Thyroid gland (tissue), 4 donors: ENCODE data around the gene ALPK3. TPM values are rescaled to one million over a fixed set of nuclear protein-coding genes. Genes with fewer than 3 reads are reported as not detected.
A peak's percentile ranks its signal among the peaks of the same experiment; 100 is the strongest.

Experiments
- DNase-seq, 2 donors: peaks; one replicate each; pipeline ENCODE4 v3.0.0-alpha.2; 2019
- H3K27ac ChIP-seq, 3 donors: fragments of 200-600 bp; sonication (generic); 1 replicate in 2 of 3; 2 replicates in 1 of 3; pipeline ENCODE4 v1.5.1; 2016 to 2019; ENCODE audit warnings: mild to moderate bottlenecking in 1 of 3, moderate library complexity in 1 of 3
- H3K27me3 ChIP-seq: fragments of 200-600 bp; sonication (generic); one replicate; pipeline ENCODE4 v1.5.1; 2019
- H3K36me3 ChIP-seq, 2 donors: fragments of 200-600 bp; sonication (generic); one replicate each; pipeline ENCODE4 v1.5.1; 2016 to 2019
- H3K4me1 ChIP-seq, 2 donors: fragments of 200-600 bp; sonication (generic); one replicate each; pipeline ENCODE4 v1.5.1; 2017 to 2019
- H3K4me3 ChIP-seq, 3 donors: fragments of 200-600 bp; sonication (generic); replicated peaks in 1 of 3; 1 replicate in 2 of 3; 2 replicates in 1 of 3; pipeline ENCODE4 v1.5.1; 2016; ENCODE audit warnings: mild to moderate bottlenecking in 1 of 3
- H3K9me3 ChIP-seq: fragments of 200-600 bp; sonication (generic); one replicate; pipeline ENCODE4 v1.5.1; 2017
- POLR2A ChIP-seq, 2 donors: fragments of 450-650 bp; IDR thresholded peaks; one replicate each; pipeline ENCODE4 v1.6.1; 2017; ENCODE audit warnings: antibody characterized with exemption in 2 of 2, mild to moderate bottlenecking in 2 of 2, moderate library complexity in 1 of 2
- WGBS, 2 donors: methylation state at CpG; one replicate each; pipeline ENCODE4 v1.1.5; 2017; 5-methylcytosine and 5-hydroxymethylcytosine counted together
- intact Hi-C: fragments of 100-400 bp; cut with DNase I; formaldehyde crosslinking; loops from one replicate; pipeline ENCODE4 v1.15.1; 2023
- total RNA-seq, 4 donors: library from RNA; depleted of rRNA; stranded (reverse); fragments of >200 nt; gene quantifications; one replicate each; pipeline ENCODE4 v1.2.3, GENCODE V29; 2016
- TF ChIP-seq, protein P1 (sequence below), 6 experiments: fragments of 200-600 bp in 3 of 6; fragments of 450-650 bp in 3 of 6; sonication (generic) in 3 of 6; IDR thresholded peaks; one replicate each; pipeline ENCODE4 v1.5.1; 2016 to 2019; ENCODE audit warnings: antibody characterized with exemption in 6 of 6, mild to moderate bottlenecking in 2 of 6, inconsistent platforms in 1 of 6, moderate library complexity in 1 of 6

ALPK3 gene
- total RNA-seq, 4 donors from 2014 or later, result 5.8 to 10.4 (median 7.4) TPM

DNA sequence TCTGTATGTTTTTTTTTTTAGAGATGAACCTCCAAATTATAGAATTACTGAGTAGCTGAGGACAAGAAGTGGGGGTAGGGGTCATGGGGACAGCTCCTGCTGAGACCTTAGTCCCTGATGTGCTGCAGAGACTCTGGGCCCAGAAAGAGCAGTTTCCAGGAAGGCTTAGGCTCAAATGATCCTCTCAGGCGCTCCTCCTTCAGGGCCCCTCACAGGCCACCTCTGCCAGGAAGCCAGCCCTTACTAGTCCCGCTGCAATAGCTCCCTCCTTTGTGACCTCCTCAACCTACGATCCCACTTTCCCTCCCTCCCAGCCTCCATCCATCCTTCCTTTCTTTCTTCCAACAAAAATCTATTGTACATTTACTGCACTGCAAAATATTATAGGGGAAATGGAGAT, 91.9 kb downstream of the ALPK3 start:
- WGBS, 2 donors, result 89 to 99% methylated on average over 3 of the region's 3 CpGs
- intact Hi-C loops, result no loop called here
- DNase-seq, result no peak
- TF ChIP-seq, protein P1, sequence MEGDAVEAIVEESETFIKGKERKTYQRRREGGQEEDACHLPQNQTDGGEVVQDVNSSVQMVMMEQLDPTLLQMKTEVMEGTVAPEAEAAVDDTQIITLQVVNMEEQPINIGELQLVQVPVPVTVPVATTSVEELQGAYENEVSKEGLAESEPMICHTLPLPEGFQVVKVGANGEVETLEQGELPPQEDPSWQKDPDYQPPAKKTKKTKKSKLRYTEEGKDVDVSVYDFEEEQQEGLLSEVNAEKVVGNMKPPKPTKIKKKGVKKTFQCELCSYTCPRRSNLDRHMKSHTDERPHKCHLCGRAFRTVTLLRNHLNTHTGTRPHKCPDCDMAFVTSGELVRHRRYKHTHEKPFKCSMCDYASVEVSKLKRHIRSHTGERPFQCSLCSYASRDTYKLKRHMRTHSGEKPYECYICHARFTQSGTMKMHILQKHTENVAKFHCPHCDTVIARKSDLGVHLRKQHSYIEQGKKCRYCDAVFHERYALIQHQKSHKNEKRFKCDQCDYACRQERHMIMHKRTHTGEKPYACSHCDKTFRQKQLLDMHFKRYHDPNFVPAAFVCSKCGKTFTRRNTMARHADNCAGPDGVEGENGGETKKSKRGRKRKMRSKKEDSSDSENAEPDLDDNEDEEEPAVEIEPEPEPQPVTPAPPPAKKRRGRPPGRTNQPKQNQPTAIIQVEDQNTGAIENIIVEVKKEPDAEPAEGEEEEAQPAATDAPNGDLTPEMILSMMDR (IDR thresholded peaks at IDR 0.05), result no peak
- H3K4me1 ChIP-seq, result peaks cover 6 to 51% of the 10 kb centered on the region in 2 donors
- no peaks in the 10 kb centered on the region for H3K27me3 ChIP-seq
- no peak overlapping the region for H3K27ac ChIP-seq
- H3K36me3 ChIP-seq, result no peaks in the 10 kb centered on the region
- no peak overlapping the region for H3K4me3 ChIP-seq
- no peaks in the 10 kb centered on the region for H3K9me3 ChIP-seq

DNA sequence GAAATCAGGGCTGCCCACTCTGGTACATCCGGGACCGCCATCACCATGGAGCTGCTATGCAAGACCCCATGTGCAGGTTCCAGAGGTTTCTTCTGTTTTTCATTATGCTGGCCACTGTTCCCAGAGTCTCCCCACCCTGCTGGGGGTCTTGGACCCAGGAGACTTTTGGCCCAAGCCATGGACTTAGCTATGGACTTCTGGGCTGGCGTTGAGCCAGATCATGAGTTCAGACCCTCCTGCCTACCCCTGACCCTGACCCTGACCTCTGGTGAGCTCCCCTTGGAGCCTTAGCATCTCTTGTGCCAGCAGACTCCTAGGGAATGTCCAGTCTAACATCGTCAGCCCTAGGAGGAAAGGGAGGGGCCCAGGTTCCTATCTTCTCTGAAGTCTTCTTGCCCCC, 92.6 kb downstream of the ALPK3 start:
- Histone ChIP-seq H3K27me3 (no peaks in the 10 kb centered on the region), H3K9me3 (no peaks in the 10 kb centered on the region), H3K27ac (no peak overlapping the region), H3K4me3 (no peak overlapping the region), H3K4me1 (peaks cover 6 to 51% of the 10 kb centered on the region in 2 donors), H3K36me3 (no peaks in the 10 kb centered on the region)
- intact Hi-C loops, result no loop called here
- TF ChIP-seq, protein P1 (IDR thresholded peaks at IDR 0.05), result no peak
- TF ChIP-seq POLR2A (IDR thresholded peaks at IDR 0.05), result no peak
- 91 to 94% methylated on average over 4 of the region's 4 CpGs for WGBS, 2 donors
- no peak for DNase-seq

DNA sequence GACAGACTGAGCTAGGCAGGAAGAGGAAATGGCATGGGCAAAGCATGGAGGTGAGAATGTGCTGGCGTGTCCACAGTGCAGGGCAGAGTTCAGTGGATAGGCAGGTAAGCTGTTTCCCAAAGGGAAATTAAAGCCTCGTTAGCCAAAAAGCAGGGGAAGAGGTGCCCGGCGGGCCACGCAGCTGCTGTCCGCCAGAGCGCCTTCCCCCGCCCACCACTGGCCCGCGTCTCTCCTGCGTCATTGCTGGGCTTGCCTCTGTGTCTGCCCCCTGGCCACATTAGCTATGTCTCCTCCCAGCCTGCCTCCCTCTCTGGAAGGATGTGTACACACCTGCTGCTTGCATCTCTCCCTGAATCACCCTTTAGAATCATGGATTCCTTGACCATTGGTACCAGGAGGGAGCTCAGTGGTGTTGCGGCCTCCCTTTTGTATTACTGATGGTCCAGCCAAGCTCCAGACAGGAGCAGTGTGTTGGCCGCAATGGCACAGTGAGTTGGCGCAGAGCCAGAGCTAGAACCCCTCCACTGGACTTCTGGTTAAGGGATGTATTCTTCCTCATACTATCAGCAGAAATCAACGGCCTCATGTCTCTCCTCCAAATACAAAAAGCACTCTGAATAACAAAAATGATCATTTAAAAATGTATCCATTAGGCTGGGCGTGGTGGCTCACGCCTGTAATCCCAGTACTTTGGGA, 93.9 kb downstream of the ALPK3 start:
- H3K9me3 ChIP-seq, result no peaks in the 10 kb centered on the region
- WGBS, 2 donors, result 86 to 91% methylated on average over 17 of the region's 17 CpGs
- DNase-seq, result no peak
- no peak overlapping the region for H3K4me3 ChIP-seq
- TF ChIP-seq POLR2A (IDR thresholded peaks at IDR 0.05), result no peak
- TF ChIP-seq, protein P1 (IDR thresholded peaks at IDR 0.05), result no peak
- no peaks in the 10 kb centered on the region for H3K27me3 ChIP-seq
- intact Hi-C loops, result no loop called here
- H3K4me1 ChIP-seq, result peaks cover 6 to 54% of the 10 kb centered on the region in 2 donors
- H3K27ac ChIP-seq, result peak overlapping the region in 2 of 3 donors; percentile 82 to 84
- H3K36me3 ChIP-seq, result no peaks in the 10 kb centered on the region

DNA sequence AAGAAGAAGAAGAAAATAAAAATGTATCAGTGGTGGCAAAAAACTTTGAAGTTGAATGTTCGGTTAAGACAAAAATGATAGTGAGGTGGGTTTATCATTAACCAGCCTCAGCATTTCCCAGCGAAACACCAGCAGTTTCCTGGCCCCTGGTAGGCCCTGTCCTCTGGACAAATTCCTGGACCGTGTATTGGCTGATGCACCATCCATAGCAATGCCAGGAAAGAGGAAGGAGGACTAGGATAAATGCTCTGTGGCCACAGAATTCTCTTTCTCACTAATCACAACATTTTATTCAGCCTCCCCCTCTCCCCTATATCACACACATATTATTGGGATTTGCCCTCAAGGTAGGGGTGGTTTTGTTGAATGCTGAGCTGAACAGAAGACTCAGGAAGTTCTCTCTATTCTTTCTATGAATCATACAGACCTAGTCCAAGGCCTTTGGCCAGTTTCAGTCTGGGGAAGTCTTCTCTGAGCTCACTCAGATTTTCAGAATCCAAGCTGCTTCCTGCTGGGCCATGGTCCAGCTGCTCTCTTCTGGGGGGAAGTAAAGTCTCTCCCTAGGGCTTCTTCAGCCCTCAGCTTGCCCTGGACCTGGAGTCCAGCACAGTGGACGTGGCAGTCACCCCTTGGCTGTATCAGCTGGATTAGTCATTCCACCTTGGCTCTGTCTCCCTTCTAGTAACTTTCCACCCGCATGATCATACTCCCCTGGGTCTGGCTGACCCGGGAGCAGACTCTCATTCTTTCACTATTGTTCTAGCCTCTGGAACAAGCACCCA, 94.9 kb downstream of the ALPK3 start:
- peak; percentile 88 for DNase-seq
- TF ChIP-seq, protein P1 (IDR thresholded peaks at IDR 0.05), result no peak
- peak in 1 of 2 donors; percentile 47 for TF ChIP-seq POLR2A (IDR thresholded peaks at IDR 0.05)
- Histone ChIP-seq H3K27me3 (no peaks in the 10 kb centered on the region), H3K27ac (peak overlapping the region; percentile 66 to 84 (median 82)), H3K4me3 (no peak overlapping the region), H3K9me3 (no peaks in the 10 kb centered on the region), H3K36me3 (no peaks in the 10 kb centered on the region), H3K4me1 (peaks cover 6 to 54% of the 10 kb centered on the region in 2 donors)
- 35 to 38% methylated on average over 6 of the region's 6 CpGs for WGBS, 2 donors
- intact Hi-C loops, result no loop called here

DNA sequence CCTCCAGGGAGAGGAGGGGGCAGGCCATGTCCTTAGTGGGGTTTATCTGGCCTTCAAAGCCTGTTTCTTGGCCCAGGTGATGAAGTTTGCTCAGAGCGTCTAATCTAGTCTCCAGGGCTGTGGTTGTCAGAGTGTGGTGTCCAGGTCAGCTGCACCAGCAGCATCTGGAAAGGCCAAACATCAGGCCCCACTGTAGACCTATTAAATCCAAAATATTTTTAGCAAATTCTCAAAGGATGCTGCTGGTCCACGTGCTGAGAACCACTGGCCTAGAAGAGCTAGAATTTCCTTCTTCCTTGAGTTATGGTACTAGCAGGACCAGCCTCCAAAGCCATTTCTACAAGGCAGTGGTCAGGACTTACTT, 96.2 kb downstream of the ALPK3 start:
- DNase-seq, result no peak
- TF ChIP-seq, protein P1 (IDR thresholded peaks at IDR 0.05), result no peak
- TF ChIP-seq POLR2A (IDR thresholded peaks at IDR 0.05), result no peak
- Histone ChIP-seq H3K4me1 (peaks cover 6 to 52% of the 10 kb centered on the region in 2 donors), H3K9me3 (no peaks in the 10 kb centered on the region), H3K27ac (peak overlapping the region in 2 of 3 donors; percentile 82 to 84), H3K27me3 (no peaks in the 10 kb centered on the region), H3K4me3 (no peak overlapping the region), H3K36me3 (no peaks in the 10 kb centered on the region)
- intact Hi-C loops, result no loop called here
- 69 to 74% methylated on average over 2 of the region's 2 CpGs for WGBS, 2 donors
